Left renal cortex interstitium (tissue), 4 donors: ENCODE measurements around the gene TCHH. TPM values are rescaled to one million over a fixed set of nuclear protein-coding genes. Genes with fewer than 3 reads are reported as not detected.
"Not testable (repeated sequence)": the region's sequence is repeated elsewhere in the genome, so short reads cannot be mapped to it uniquely, and the experiment has no call there.

Experiments
- DNase-seq, 4 donors: peaks; one replicate each; pipeline ENCODE4 v3.0.0-alpha.2; 2013; ENCODE audit warnings: low read depth in 4 of 4, low spot score in 2 of 4, missing footprints in 1 of 4
- polyA plus RNA-seq, 4 donors: library from polyadenylated mRNA; unstranded; fragments of 120-200 nt; gene quantifications; one replicate each; pipeline ENCODE4 v1.2.1, GENCODE V29; 2013; ENCODE audit not compliant: insufficient read length in 4 of 4

Gene TCHH
- polyA plus RNA-seq, 4 donors, result 0.05 to 0.08 (median 0.06) TPM

- peak in 1 of 4 donors; percentile 32 for DNase-seq
Measured at GRCh38 chr1:152111515-152111968, 3.7 kb downstream of the TCHH start.

GRCh38 chr1:152110860-152111514 is 4.3 kb downstream of the TCHH start:
- no peak for DNase-seq

GRCh38 chr1:152110365-152110859 is 4.8 kb downstream of the TCHH start:
- DNase-seq, result no peak

- no peak for DNase-seq
Measured at GRCh38 chr1:152109998-152110294, 5.3 kb downstream of the TCHH start.

- DNase-seq, result no peak
Measured at GRCh38 chr1:152109231-152109997, 5.8 kb downstream of the TCHH start.

- no peak for DNase-seq
Measured at GRCh38 chr1:152108882-152109222, 6.4 kb downstream of the TCHH start.

- no peak for DNase-seq
Measured at GRCh38 chr1:152107984-152108881, 7.0 kb downstream of the TCHH start.

GRCh38 chr1:152107031-152107983 is 7.9 kb downstream of the TCHH start:
- DNase-seq, result no peak

GRCh38 chr1:152104854-152105253 is 10.4 kb downstream of the TCHH start:
- DNase-seq, result no peak

GRCh38 chr1:152096931-152097330 is 18.3 kb downstream of the TCHH start:
- DNase-seq, result no peak

- DNase-seq, result no peak
Measured at GRCh38 chr1:152089014-152089674, 26.1 kb downstream of the TCHH start, which contains the start of gene TCHHL1. TCHHL1 (minus strand) TSS chr1:152089064; CDS start chr1:152088143, 921 bp downstream.

GRCh38 chr1:152086760-152087159 is 28.5 kb downstream of the TCHH start:
- DNase-seq, result no peak

- no peak for DNase-seq
Measured at GRCh38 chr1:152084853-152085252, 30.4 kb downstream of the TCHH start.

GRCh38 chr1:152081026-152081425 is 34.2 kb downstream of the TCHH start:
- not testable (repeated sequence) for DNase-seq

GRCh38 chr1:152080494-152080893 is 34.8 kb downstream of the TCHH start:
- not testable (repeated sequence) for DNase-seq

GRCh38 chr1:152078831-152079441 is 36.3 kb downstream of the TCHH start:
- no peak for DNase-seq

- DNase-seq, result no peak
Measured at GRCh38 chr1:152072311-152072710, 42.9 kb downstream of the TCHH start.

- DNase-seq, result no peak
Measured at GRCh38 chr1:152071123-152071522, 44.1 kb downstream of the TCHH start.

GRCh38 chr1:152067929-152068328 is 47.3 kb downstream of the TCHH start:
- DNase-seq, result no peak
